HG02610 (cell line): ENCODE data around the gene MRPL39.

Experiments
- ATAC-seq: cut with Tn5 transposase; IDR thresholded peaks from one replicate; pipeline ENCODE4 v1.9.1; 2021; ENCODE audit warnings: mild to moderate bottlenecking, moderate library complexity; ENCODE audit not compliant: unreplicated experiment

Gene MRPL39

GRCh38 chr21:25615880-25616279, 8.6 kb upstream of the MRPL39 start:
- ATAC-seq = no peak

GRCh38 chr21:25614441-25614840, 7.2 kb upstream of the MRPL39 start:
- ATAC-seq = no peak

DNA sequence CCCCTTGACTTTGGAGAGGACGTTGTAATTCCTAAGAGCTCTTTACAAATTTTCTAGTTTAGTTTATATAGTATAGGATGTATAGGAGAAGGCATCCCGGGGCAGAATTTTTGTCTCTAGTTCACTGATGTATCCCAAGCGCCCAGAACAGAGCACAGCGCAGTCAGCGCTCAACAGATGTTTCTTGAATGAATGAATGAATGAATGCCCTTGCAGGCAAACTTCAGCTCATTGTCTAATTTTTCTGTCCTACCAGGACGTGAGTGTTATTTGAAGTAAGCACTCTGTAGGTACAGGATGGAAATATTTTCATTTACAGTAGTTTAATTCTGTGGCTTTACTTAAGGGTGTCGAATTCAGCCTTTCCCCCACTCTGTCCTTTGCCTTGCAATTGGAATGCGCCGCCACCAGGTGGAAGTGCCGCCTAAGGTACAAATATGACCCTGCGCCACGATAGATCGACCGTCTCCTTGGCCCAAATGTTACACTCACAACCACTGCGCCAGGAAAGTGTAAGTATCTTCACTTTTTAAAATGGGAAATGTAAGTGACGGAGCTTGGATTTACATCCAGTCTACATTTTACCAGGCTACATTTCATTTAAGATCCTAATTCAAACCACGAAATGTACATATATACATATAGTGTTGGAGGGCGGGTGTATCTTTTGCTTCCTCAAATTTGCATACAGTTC, 910 bp upstream of the MRPL39 start:
- ATAC-seq = peak; percentile 84

GRCh38 chr21:25589887-25590286, 17.4 kb downstream of the MRPL39 start:
- no peak for ATAC-seq

- ATAC-seq = no peak
These were observed 20.5 kb downstream of the MRPL39 start for GRCh38 chr21:25586791-25587190.

GRCh38 chr21:25586326-25586725, 21.0 kb downstream of the MRPL39 start:
- no peak for ATAC-seq

- no peak for ATAC-seq
These were observed 22.2 kb downstream of the MRPL39 start for GRCh38 chr21:25584833-25585676.

DNA sequence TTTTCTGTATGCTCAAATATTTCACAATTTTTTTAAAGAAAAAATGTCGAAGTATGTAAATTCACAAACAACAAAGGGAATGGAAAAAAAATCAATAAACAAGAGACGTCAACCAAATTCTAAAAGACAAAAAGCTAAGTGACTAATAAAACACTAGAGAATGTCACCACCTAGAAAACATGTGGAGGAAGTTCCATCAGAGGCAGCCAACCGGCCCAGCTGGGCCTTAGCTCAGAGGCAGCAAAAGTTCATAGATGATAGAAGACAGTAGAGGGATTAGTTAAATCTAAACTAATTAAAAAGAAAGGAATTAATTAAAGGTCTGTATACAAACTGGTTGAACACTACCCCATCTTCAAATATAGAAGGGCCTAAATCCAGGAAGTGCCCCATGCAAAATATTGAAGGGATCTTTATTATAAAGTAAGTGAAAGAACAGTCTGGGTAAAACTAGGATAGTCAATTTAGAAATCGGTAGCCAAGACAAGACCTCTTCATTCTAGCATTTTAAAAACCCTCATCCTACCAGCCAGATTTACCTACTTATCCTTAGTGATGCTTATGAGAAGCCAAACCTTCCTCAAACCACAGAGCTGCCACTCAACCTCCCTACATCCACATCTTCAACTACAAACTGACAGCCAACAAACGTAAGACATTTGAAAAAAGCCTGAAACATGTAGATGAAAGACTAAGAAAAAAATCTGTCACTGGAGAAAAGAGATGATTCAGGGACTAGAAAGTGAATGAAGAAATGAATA, 23.7 kb downstream of the MRPL39 start:
- ATAC-seq = no peak

DNA sequence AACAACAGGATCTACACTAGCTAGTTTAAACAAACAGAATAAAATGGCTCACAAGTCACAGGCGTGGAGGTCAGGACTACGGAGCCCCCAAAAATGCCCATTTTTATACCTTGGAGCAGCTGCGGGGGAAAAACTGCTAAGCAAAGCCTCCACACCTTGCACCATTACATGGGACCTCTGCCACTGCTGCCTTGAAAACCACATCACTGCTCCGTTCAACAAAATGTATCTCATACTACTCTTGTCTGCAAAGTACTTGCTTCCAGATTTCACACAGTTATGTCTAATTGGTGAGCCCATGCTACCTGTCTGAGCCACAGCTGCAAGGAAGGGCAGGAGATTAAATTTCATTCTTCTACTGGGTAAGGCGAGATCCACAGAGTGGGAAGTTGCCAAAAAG, 24.4 kb downstream of the MRPL39 start:
- ATAC-seq = no peak

DNA sequence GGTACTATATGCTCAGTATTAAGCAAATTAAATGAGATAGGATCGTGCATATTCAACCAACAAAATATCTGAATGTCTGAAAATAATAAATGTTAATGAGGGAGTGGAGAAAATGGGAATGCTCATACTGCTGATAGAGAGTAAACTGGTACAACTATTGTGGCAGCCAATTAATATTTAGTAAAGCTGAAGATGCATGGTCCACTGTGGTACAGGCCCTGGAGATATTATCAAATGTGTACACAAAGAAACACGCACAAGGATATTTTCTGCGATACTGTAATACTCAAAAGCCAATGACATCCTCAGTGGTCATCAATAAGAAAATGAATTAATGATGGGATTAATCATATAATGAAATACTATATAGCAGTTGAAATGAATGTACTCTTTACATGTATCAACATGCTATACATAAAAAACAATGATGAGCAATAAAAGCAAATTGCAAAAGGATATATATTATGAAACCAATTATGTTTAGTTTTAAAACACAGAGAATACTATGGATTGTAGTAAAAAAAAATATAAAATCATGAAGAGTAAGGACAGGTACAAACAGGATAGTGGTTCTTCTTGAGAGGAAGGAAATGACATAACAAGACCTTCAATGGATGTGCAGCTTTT, 25.0 kb downstream of the MRPL39 start:
- ATAC-seq = no peak

DNA sequence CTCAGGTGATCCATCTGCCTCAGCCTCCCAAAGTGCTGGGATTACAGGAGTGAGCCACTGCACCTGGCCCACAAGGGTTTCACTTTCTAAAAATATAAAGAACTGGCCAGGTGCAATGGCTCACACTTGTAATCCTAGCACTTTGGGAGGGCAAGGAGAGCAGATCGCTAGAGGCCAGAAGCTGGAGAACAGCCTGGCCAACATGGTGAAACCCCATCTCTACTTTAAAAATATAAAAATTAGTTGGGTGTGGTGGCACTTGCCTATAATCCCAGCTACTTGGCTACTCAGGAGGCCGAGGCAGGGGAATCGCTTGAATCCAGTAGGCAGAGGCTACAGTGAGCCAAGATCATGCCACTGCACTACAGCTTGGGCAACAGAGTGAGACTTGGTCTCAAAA, 25.7 kb downstream of the MRPL39 start:
- ATAC-seq = no peak

GRCh38 chr21:25580912-25581260, 26.4 kb downstream of the MRPL39 start:
- no peak for ATAC-seq

DNA sequence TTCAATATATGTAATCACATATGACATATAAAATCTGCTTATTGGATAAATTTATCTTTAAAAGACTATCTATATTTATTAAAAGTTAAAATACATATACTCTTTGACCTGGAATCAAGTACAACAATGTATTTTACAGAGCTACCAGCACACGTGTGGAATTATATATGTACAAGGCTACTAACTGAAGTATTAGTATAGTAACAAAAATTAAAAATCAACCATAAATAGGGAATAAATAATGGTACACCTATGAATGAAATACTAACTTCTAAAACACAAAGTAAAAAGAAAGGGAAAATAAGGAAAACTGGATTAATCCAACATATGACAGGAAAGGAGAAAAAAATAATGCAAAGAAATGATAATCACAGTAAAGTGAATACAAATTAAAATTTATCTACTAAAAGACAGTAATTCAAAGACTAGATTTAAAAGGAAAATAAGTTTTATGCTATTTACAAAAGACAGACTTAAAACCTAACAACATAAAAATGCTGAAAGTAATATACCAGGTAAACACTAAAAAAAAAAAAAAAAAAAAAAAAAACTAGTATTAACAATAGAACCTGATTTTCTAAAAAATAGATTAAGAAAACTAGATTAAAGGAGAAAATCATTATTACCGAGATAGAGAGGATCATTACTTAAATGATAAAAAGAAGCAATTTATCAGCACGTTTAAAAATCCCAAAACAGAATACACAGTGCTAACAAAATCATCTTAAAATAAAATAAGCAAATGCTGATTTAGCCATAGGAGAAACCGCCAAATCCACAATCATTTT, 27.9 kb downstream of the MRPL39 start:
- no peak for ATAC-seq

- ATAC-seq = peak; percentile 28
These were observed 29.0 kb downstream of the MRPL39 start for GRCh38 chr21:25578056-25578961.

DNA sequence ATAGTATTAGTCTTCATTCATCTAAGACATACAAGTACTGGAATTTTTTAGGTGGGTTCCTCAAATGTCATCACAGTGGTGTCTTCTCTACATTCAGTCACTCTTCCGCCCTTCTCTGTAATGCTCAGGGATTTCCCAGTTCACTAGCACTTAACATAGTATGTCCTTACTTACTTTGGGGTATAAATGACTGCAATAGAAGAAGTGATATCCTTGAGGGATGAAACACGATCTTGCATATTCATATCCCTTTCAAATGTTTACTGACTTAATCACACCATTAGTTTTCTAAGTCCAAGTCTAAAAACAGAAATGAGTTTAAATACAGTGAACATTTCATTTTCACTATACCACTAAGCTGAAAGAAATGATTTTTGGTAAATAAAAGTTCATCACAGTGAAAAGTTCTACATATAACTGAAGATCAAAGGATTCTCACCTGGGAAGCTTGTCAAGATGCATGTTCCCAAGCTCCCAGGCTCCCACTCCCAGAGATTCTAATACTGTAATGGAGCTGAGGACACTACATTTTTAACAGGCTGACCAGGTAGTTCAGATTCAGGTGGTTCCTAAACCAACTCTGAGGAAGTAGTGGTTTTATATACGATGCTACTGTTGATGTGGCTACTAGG, 29.7 kb downstream of the MRPL39 start:
- ATAC-seq = peak; percentile 13

DNA sequence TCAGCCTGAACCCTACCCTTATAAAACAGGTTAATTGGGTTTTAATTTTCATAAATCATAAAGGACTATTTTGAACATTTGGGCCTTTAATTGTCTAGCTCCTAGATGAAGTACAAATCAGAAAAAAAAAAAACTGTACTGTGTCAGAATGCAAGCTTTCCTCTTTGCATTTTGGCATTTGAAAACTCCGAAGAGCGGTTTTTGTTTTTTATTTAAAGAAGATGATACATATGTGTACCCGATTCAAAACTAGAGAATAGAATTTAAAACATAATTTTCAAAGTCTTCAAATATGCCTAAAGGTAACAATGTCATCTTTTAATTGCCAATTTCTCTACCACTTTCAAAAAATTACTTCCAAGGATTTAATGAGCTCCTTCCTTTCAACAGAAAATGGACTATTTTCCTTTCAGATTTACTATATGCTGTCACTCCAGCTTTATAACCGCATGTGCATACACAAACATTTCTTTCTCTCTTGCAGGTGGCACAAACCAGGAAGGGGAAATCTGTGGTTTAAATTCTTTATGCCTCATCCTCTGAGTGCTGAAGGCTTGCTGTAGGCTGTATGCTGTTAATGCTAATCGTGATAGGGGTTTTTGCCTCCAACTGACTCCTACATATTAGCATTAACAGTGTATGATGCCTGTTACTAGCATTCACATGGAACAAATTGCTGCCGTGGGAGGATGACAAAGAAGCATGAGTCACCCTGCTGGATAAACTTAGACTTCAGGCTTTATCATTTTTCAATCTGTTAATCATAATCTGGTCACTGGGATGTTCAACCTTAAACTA, 33.7 kb downstream of the MRPL39 start:
- ATAC-seq = peak; percentile 9

GRCh38 chr21:25572861-25573310, 34.4 kb downstream of the MRPL39 start:
- peak; percentile 30 for ATAC-seq

- no peak for ATAC-seq
These were observed 35.6 kb downstream of the MRPL39 start for GRCh38 chr21:25571726-25572121.
